Measurements from ENCODE around the gene SPTBN4.
"Not testable (repeated sequence)": the region's sequence is repeated elsewhere in the genome, so short reads cannot be mapped to it uniquely, and the experiment has no call there.

The SPTBN4 gene

GRCh38 chr19:40438284-40438683 lies 28.5 kb upstream of the SPTBN4 start:
- in situ Hi-C loops (cut with MboI; ENCODE audit: low sequenced_read_pairs), result no loop called here

DNA sequence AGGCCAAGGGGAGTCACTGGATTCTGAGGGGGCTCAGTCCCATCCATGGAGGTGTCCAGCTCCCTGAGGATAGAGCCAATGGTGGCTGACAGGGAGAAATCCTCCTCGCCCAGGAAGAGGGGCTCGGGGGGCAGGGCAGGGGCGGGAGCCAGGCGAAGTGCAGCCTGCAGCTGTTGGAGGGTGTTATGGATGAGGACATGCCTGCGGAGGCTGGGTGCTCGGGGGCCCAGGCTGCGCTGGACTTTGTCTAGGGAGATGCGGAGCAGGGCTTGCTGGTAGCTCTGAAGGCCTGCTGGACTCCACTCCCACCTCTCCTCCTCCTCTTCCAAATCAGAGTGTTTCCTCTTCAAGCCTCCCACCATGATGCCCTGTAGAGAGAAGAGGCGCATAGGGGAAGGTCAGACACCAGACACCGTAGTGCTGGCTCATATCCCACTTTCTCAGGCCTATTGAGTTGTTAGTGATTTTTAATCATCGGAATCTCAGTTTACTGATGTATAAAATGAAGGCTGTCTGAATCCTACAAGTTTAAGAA lies 25.0 kb upstream of the SPTBN4 start:
- in situ Hi-C loops (cut with MboI; ENCODE audit: low sequenced_read_pairs), result no loop called here

GRCh38 chr19:40442328-40443130 lies 24.3 kb upstream of the SPTBN4 start:
- in situ Hi-C loops (cut with MboI; ENCODE audit: low sequenced_read_pairs), result no loop called here

DNA sequence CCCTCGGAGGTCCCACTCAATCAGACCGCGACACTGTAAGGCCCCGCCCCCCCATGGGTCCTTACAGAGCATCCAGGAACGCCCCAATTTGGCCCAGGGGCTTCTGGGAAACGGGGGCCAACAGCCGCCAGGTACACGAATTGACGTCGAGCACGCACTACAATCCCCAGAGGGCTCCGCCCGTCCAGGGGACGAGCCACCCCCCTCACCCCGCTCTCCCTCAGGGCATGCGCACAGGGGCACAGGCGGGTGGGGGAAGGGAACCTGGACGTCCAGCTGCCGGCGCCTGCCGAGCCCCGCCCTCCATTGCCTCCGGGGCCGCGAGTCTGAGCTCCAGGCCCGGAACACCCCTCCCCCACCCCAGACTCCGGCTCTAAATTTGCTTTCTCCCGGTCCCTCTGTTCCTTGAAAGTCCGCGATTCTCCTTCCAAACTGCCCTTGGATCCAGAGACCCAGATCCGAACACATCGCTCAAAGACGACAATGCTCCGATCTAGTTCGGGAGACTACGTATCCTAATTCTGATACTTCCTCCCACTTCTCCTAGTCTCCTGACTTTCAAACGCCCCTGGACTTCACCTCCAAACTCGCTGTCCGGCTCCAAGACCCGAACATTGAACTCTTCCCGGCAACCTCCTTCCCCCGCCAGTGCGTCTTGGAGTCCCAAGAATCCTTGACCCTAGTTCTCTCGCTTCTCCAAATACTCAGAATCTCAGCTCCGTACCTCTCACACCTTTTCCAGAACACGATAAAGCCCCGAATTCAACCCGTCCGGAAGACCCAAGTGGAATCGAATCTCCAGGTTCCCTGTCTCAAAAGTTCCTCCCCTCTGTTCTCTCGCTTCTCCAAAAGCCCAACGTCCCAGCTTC lies 23.4 kb upstream of the SPTBN4 start:
- in situ Hi-C loops (cut with MboI; ENCODE audit: low sequenced_read_pairs), result no loop called here

DNA sequence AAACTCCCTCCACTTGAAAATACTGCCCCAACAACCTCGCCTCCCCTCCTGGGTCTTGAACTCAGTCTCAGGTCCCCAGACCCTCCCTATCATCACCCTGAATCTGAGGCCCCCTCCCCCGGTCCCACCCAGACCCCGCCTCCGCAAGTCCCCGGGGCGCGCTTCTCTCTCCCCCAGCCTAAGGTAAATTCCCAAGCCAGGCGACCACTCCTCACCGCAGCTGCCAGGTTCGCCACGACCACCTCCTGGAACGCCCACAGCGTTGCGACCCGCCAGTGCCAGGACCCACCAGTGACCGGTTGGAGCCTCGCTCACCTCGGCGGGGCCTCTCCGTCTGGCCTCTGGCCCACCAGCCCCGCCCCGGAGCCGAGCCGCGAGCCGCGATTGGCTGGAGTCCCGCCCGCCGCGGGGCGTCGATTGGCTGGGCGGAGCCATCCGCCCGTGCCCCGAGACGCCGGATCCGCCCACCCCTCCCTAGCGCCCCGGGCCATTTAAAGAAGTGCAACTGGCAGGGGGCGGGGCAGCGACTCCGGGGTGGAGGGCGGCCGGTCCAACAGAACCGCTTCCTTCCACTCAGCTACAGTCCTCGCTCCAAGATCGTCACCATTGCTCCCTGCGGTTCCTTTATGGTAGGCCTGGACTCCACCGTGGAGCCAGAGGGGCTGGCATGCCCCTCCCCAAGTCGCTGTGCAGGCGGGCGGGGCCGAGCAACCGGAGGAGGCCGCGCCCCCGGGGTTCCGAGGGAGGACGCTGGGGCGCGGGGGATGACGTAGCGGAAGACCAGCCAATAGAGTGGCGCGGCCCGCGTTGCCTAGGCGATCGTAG lies 22.6 kb upstream of the SPTBN4 start, which contains the start of gene SERTAD3:
Gene SERTAD3, minus strand, starts transcription at position 336 of the 825 bp plus-strand sequence. CDS start 2,255 bp downstream, outside the sequence.
- in situ Hi-C loops (cut with MboI; ENCODE audit: low sequenced_read_pairs), result no loop called here

DNA sequence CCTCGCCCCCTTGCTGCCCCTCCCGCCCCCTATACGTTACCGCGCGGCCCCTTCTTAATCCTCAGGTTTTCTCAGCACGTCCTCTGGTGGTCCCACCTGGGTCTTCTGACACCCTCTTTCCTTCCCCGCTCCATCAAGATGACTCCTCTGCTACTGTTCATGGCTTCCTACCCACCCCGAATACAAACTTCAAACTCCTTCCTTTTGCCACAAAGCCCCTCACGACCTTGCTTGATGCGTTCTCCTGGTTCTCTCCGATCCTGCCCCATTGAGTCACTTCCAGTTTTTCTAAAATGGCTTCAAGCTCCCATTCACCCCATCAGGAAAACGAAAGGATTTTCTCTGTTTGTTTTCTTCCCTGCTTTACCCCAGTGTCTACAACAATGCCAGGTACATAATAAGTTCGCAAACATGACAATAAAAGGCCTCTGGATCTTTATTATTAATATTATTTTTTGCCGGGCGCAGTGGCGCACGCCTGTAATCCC lies 21.9 kb upstream of the SPTBN4 start:
- in situ Hi-C loops (cut with MboI; ENCODE audit: low sequenced_read_pairs), result no loop called here

GRCh38 chr19:40445780-40446262 lies 21.0 kb upstream of the SPTBN4 start:
- in situ Hi-C loops (cut with MboI; ENCODE audit: low sequenced_read_pairs), result no loop called here

GRCh38 chr19:40446263-40446784 lies 20.5 kb upstream of the SPTBN4 start:
- in situ Hi-C loops (cut with MboI; ENCODE audit: low sequenced_read_pairs), result no loop called here

DNA sequence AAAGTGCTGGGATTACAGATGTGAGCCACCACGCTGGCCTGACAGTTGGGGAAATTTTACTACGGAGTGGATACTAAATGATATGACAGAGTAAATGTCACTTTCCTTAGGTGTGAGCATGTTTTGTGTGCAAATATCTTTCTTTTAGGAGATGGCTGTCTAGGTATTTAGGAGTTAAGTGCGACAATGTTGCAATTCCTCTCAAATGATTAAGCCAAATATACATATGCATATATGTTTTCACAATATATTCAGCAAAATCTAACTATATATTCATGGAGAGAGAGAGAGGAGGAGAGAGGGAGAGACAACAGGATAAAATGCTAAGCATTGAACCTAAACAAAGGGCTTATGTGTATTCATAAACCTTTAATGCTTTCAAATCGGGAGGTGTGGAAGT lies 17.3 kb upstream of the SPTBN4 start:
- in situ Hi-C loops (cut with MboI; ENCODE audit: low sequenced_read_pairs), result no loop called here

GRCh38 chr19:40450664-40451063 lies 16.1 kb upstream of the SPTBN4 start:
- in situ Hi-C loops (cut with MboI; ENCODE audit: low sequenced_read_pairs), result no loop called here

DNA sequence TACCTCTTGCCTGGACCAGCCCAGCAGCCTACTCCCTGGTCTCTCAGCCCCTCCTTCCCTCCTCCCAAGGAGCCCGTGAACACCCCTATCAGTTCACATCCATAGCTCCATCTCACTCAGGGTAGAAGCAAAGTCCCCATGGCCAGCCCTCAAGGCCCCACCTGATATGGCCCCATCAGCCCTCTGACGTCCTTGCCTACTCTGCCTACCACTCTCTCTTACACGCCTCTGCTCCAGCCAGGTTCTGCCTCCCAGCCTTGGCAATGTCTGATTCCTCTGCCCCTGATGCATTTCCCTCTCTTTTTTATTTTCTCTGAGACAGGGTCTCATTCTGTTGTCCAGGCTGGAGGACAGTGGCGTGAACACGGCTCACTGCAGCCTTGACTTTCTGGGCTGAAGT lies 14.8 kb upstream of the SPTBN4 start:
- in situ Hi-C loops (cut with MboI; ENCODE audit: low sequenced_read_pairs), result no loop called here

DNA sequence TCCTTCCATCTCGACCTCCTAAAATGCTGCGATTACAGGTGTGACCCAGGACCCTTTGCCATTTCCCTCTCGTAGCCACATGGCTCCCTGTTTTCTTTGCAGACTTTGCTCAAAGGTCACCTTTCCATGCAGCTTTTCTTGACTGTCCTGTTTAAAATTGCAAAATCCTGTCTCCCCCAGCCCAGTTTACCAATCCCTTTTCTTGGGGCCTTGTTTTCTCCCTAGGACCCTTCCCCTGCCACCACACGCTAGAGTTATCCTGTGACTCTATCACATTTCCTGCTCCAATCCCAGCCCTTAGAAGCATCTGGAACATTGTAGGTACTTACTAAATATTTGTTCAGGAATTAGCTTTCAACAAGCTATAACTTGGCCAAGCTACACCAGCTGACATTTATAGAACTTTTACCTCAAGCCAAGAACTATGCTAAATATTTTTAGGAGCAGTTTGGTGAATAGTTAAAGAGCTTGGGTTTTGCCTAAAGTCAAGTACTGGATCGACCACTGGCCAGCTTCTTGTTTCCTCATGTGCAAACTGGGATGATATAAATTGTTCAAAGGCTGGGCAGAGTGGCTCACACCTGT lies 13.6 kb upstream of the SPTBN4 start:
- in situ Hi-C loops (cut with MboI; ENCODE audit: low sequenced_read_pairs), result no loop called here

DNA sequence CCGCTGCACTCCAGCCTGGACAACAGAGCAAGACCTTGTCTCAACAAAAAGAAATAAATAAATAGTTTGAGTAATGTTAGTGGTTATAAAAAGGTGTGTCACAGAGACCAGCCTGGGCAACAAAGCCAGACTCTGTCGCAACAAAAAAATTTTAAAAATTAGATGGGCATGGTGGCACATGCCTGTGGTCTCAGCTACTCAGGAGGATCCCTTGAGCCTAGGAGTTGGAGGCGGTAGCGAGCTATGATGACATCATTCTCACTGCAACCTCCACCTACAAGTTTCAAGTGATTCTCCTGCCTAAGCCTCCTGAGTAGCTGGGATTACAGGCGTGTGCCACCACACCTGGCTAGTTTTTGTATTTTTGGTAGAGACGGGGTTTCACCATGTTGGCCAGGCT lies 12.9 kb upstream of the SPTBN4 start:
- in situ Hi-C loops (cut with MboI; ENCODE audit: low sequenced_read_pairs), result not testable (repeated sequence)

- in situ Hi-C loops (cut with MboI; ENCODE audit: low sequenced_read_pairs), result no loop called here
These were observed 9.8 kb upstream of the SPTBN4 start for GRCh38 chr19:40457048-40457447.

DNA sequence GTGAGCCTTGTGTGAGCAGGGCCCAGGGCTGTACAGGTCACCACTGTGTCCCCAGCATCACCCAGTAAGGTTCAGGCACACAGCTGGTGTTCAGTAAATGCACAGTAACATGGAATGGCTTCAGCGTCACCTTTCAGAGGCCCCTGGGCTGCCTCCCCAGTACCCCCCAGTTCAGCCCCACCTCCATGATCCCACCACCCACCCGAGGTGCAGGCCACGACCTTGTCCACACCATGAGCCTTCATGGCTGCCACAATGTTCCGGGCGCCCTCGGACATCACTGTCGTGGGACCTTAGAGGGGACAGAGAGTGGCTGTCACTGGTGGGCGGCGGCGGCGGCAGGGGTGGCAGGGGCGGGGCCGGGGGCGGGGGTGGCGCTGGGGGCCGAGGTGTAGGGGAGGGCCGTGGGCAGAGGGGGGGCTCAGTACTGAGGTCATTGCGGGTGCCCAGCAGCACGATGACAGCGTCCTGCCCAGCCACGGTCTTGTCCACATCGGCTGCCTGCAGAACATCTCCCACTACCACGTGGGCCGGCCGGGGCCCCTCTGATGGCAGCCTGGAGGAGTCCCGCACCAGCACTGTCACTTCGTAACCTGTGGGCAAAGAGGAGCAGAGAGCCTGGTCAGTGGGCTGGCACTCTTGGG lies 8.7 kb upstream of the SPTBN4 start:
- in situ Hi-C loops (cut with MboI; ENCODE audit: low sequenced_read_pairs), result no loop called here

DNA sequence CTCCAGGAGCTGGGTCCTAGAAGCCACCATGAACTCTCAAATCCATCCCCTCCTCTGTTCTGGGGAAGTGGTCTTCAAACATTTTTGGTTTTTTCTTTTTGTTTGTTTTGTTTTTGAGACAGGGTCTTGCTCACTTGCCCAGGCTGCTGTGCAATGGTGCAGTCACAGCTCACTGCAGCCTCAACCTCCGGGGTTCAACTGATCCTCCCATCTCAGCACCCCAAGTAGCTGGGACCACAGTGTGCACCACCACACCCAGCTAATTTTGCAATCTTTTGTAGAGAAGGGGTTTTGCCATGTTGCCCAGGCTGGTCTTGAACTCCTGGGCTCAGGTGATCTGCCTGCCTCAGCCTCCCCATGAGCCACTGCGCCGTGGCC lies 8.2 kb upstream of the SPTBN4 start:
- in situ Hi-C loops (cut with MboI; ENCODE audit: low sequenced_read_pairs), result no loop called here

GRCh38 chr19:40460185-40460584 lies 6.6 kb upstream of the SPTBN4 start:
- in situ Hi-C loops (cut with MboI; ENCODE audit: low sequenced_read_pairs), result no loop called here

GRCh38 chr19:40461669-40462221 lies 5.1 kb upstream of the SPTBN4 start:
- in situ Hi-C loops (cut with MboI; ENCODE audit: low sequenced_read_pairs), result no loop called here

GRCh38 chr19:40463587-40464037 lies 3.2 kb upstream of the SPTBN4 start:
- in situ Hi-C loops (cut with MboI; ENCODE audit: low sequenced_read_pairs), result not testable (repeated sequence)

Measured in HL-60/S4 treated with phorbol 12-myristate 13-acetate at 8.2 ng/mL for 4 days and 3 days (cell line).